ENCODE data around the gene TNP1.

DNA sequence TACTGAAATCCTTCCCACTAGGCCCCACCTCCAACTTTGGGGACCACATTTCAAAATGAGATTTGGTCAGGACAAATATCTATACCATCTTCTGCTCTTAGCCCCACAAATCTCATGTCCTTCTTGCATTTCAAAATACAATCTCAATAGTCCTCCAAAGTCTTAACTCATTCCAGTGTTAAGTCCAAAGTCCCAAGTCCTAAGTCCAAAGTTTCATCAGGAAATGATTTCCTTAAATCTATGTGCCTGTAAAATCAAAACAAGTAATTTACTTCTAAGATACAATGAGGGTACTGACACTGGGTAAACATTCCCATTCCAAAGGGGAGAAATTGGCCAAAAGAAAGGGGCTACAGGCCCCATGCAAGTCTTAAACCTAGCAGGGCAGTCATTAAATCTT, 40.5 kb upstream of the TNP1 start:
- TF ChIP-seq, protein P1, sequence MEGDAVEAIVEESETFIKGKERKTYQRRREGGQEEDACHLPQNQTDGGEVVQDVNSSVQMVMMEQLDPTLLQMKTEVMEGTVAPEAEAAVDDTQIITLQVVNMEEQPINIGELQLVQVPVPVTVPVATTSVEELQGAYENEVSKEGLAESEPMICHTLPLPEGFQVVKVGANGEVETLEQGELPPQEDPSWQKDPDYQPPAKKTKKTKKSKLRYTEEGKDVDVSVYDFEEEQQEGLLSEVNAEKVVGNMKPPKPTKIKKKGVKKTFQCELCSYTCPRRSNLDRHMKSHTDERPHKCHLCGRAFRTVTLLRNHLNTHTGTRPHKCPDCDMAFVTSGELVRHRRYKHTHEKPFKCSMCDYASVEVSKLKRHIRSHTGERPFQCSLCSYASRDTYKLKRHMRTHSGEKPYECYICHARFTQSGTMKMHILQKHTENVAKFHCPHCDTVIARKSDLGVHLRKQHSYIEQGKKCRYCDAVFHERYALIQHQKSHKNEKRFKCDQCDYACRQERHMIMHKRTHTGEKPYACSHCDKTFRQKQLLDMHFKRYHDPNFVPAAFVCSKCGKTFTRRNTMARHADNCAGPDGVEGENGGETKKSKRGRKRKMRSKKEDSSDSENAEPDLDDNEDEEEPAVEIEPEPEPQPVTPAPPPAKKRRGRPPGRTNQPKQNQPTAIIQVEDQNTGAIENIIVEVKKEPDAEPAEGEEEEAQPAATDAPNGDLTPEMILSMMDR (conservative IDR thresholded peaks at IDR 0.05 in 1 of 2, IDR thresholded peaks at IDR 0.05 in 1 of 2; ENCODE audit: low read depth in 1 of 2, low read length in 2 of 2): no peak
- TF ChIP-seq EZH2 (IDR thresholded peaks at IDR 0.05; ENCODE audit: low read length, missing control alignments): no peak

Measured in fibroblast of lung (primary cell).